Activated CD8-positive, alpha-beta memory T cell treated with anti-CD3 and anti-CD28 coated beads, Interleukin-2, amount 50 U/mL, for 1 hour (primary cell): ENCODE results near the gene PDE4B.
"Not testable (repeated sequence)": the region's sequence is repeated elsewhere in the genome, so short reads cannot be mapped to it uniquely, and the experiment has no call there.

Experiments
- DNase-seq: peaks from one replicate; pipeline ENCODE4 v3.0.0-alpha.2; 2020; ENCODE audit errors: extremely low read depth

Gene PDE4B

GRCh38 chr1:66393586-66394287 lies 601.0 kb downstream of the PDE4B start:
- DNase-seq: no peak

- DNase-seq: no peak
Measured at GRCh38 chr1:66394603-66395002, 601.9 kb downstream of the PDE4B start.

- DNase-seq: no peak
Measured at GRCh38 chr1:66395202-66396061, 602.7 kb downstream of the PDE4B start.

- no peak for DNase-seq
Measured at GRCh38 chr1:66396212-66396890, 603.7 kb downstream of the PDE4B start.

GRCh38 chr1:66397192-66397591 lies 604.5 kb downstream of the PDE4B start:
- no peak for DNase-seq

GRCh38 chr1:66399888-66400529 lies 607.3 kb downstream of the PDE4B start:
- DNase-seq: no peak

- no peak for DNase-seq
Measured at GRCh38 chr1:66400660-66401059, 608.0 kb downstream of the PDE4B start.

GRCh38 chr1:66401244-66401643 lies 608.5 kb downstream of the PDE4B start:
- DNase-seq: no peak

GRCh38 chr1:66402194-66402593 lies 609.5 kb downstream of the PDE4B start:
- no peak for DNase-seq

- DNase-seq: no peak
Measured at GRCh38 chr1:66403007-66403731, 610.5 kb downstream of the PDE4B start.

GRCh38 chr1:66405061-66405460 lies 612.4 kb downstream of the PDE4B start:
- no peak for DNase-seq

- DNase-seq: not testable (repeated sequence)
Measured at GRCh38 chr1:66411449-66411848, 618.8 kb downstream of the PDE4B start.

- no peak for DNase-seq
Measured at GRCh38 chr1:66412704-66413103, 620.0 kb downstream of the PDE4B start.

GRCh38 chr1:66413136-66413837 lies 620.6 kb downstream of the PDE4B start:
- no peak for DNase-seq

GRCh38 chr1:66413838-66414175 lies 621.1 kb downstream of the PDE4B start:
- DNase-seq: no peak

GRCh38 chr1:66415281-66415680 lies 622.6 kb downstream of the PDE4B start:
- DNase-seq: no peak

GRCh38 chr1:66415866-66416265 lies 623.2 kb downstream of the PDE4B start:
- DNase-seq: no peak

GRCh38 chr1:66416295-66416694 lies 623.6 kb downstream of the PDE4B start:
- no peak for DNase-seq

GRCh38 chr1:66418021-66418420 lies 625.3 kb downstream of the PDE4B start:
- DNase-seq: no peak

GRCh38 chr1:66420171-66420570 lies 627.5 kb downstream of the PDE4B start:
- not testable (repeated sequence) for DNase-seq

GRCh38 chr1:66420906-66421305 lies 628.2 kb downstream of the PDE4B start:
- DNase-seq: not testable (repeated sequence)
